GM11168 (cell line): Measurements from ENCODE around the gene NHLRC1.

ENCODE experiments used
- in situ Hi-C: fragments of 300-500 bp; cut with MboI; formaldehyde crosslinking; loops from one replicate; pipeline ENCODE4 v1.12.0; 2022; ENCODE audit warnings: low sequenced_read_pairs; ENCODE audit not compliant: unreplicated experiment

Gene NHLRC1

GRCh38 chr6:18091382-18091781, 31.1 kb downstream of the NHLRC1 start:
- in situ Hi-C loops, result no loop called here

GRCh38 chr6:18090349-18090786, 32.1 kb downstream of the NHLRC1 start:
- in situ Hi-C loops, result no loop called here

DNA sequence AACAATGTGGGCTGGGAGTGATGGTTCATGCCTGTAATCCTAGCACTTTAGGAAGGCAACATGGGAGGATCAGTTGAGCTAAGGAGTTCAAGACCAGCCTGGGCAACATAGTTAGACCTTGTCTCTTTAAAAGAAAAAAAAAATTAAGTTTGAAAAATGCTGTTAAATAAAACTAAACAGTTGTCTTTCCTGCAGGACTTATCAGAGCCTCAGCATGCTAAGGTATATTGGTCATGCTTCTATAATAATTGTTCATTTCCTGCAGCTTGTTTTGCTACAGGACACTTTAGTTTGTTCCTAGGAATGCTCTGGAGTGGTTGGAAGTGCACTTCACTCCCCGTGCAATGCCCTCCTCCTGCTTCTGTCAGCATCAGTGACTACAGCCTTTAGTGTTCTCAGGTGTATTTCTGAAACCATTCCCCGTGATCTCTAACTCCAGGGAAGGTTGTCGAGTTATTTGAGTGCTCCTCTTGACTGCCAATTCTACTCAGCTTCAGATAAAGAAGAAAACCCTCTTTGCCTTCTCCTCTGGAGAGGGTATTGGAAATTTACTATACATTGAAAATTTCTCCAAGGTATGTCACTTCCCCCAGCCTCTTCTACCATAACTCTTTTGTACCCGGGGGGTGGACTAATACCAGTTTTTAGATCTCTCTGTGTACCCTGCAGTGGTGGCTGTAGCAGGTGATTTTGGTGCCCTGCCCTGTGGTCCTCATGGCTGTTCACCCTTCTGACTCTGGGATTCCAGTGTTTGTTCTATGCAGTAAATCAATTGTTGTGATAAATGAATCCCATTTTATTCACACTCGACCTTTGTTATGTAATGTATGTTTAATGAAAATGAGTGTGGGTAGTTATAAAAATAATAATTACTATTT, 33.8 kb downstream of the NHLRC1 start:
- in situ Hi-C loops, result no loop called here

GRCh38 chr6:18087396-18088165, 34.9 kb downstream of the NHLRC1 start:
- in situ Hi-C loops, result no loop called here

GRCh38 chr6:18081025-18081668, 41.3 kb downstream of the NHLRC1 start:
- in situ Hi-C loops, result no loop called here

DNA sequence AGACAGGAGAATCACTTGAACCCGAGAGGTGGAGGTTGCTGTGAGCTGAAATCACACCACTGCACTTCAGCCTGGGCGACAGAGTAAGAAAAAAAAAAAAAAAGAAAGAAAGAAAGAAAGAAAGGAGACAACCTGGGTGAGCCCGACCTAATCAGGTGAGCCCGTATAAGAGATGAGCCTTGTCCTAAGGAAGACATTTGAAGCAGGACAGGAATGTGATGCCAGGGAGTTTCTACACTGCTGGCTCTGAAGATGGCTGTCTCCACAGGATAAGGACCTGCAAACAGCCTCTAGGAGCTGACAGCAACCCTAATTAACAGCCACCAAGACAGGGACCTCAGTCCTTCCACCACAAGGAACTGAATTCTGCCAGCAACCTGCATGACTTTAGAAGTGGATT, 41.9 kb downstream of the NHLRC1 start:
- in situ Hi-C loops, result no loop called here

DNA sequence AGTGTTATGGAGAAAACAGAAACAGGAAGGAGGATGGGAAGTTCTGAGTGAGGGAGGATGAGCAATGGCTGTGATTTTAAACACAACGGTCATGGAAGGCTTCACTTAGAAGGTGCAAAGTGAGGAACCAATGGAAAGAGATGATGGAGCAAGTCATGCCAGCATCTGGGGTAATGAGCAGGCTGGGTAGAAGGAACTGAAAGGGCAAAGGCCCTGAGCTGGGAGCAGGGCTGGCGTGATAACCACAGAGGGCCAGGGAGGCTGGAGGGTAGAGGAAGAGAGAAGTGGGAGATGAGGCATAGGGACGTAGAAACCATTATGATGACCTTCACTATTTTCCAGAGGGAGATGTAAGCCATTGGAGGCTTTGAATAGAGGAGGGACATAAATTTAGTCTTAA, 43.6 kb downstream of the NHLRC1 start:
- in situ Hi-C loops, result no loop called here

DNA sequence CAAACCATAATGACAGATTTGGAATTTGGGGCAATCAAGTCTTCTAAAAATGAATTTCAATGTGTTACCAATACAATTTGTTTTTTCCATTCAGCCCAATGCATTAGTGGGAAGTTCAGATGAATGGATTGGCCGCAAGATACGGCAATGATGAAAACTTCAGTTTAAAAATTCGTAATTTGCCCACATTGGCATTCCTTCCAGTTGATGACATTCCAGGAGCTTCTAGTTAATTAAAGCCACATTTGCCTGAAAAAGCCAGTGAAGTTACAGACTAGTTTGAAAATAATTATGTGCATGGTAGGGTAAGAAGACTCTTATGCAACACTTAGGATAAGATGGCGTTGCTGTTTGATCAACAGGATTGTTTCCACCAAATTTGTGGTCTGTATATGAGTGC, 46.2 kb downstream of the NHLRC1 start:
- in situ Hi-C loops, result no loop called here

DNA sequence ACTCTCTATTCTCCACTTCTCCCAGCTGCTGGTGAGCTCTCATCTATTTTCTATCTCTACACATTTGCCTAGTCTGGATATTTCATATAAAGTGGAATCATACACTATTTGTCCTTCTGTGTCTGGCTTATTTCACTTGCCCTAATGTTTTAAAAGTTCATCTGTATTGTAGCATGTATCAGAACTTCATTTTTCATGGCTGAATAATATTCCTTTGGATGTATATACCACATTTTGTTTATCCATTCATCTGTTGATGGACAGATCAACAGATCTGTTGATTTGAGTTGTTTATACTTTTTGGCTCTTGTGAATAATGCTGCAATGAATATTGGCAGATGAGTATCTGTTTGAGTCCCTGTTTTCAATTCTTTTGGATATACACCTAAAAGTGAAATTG, 49.6 kb downstream of the NHLRC1 start:
- in situ Hi-C loops, result no loop called here

DNA sequence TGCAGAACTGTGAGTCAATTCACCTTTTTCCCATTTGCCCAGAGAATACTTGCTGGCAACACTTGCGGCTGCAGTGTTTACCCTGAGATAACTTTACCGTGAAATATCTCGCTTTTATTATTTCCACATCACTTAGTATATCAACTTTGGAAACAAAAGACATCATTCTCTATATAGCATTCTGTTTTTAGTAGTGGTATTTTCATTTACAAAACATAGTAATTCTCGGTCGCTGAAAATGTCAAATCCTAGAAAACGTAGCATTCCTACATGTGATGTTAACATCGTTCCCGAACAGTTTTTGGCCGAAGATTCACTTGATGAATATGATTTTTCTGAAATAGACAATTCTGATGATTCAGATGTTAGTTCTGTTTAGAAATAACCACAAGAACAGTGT, 52.0 kb downstream of the NHLRC1 start:
- in situ Hi-C loops, result no loop called here
